GM12801 (cell line): ENCODE data around the gene ULK1.

Experiments
- CTCF ChIP-seq: IDR thresholded peaks from one replicate; pipeline ENCODE4 v1.5.1; 2011; ENCODE audit warnings: control low read depth; ENCODE audit not compliant: insufficient read length; ENCODE audit errors: extremely low read depth

ULK1 gene

GRCh38 chr12:131893605-131894312, 663 bp upstream of the ULK1 start:
- no peak for TF ChIP-seq CTCF

- TF ChIP-seq CTCF, result no peak
These were observed 688 bp downstream of the ULK1 start for GRCh38 chr12:131894981-131895639.

- TF ChIP-seq CTCF, result no peak
These were observed 1.2 kb downstream of the ULK1 start for GRCh38 chr12:131895640-131896079.

GRCh38 chr12:131896080-131896810, 1.8 kb downstream of the ULK1 start:
- no peak for TF ChIP-seq CTCF

- no peak for TF ChIP-seq CTCF
These were observed 2.4 kb downstream of the ULK1 start for GRCh38 chr12:131896811-131897270.

GRCh38 chr12:131897276-131897675, 2.9 kb downstream of the ULK1 start:
- TF ChIP-seq CTCF, result no peak

- no peak for TF ChIP-seq CTCF
These were observed 3.5 kb downstream of the ULK1 start for GRCh38 chr12:131897875-131898274.
